ENCODE measurements around the gene P2RX3. TPM values are rescaled to one million over a fixed set of nuclear protein-coding genes. Genes with fewer than 3 reads are reported as not detected.

The P2RX3 gene
- total RNA-seq, 1 donor from 2014 or later: not detected

DNA sequence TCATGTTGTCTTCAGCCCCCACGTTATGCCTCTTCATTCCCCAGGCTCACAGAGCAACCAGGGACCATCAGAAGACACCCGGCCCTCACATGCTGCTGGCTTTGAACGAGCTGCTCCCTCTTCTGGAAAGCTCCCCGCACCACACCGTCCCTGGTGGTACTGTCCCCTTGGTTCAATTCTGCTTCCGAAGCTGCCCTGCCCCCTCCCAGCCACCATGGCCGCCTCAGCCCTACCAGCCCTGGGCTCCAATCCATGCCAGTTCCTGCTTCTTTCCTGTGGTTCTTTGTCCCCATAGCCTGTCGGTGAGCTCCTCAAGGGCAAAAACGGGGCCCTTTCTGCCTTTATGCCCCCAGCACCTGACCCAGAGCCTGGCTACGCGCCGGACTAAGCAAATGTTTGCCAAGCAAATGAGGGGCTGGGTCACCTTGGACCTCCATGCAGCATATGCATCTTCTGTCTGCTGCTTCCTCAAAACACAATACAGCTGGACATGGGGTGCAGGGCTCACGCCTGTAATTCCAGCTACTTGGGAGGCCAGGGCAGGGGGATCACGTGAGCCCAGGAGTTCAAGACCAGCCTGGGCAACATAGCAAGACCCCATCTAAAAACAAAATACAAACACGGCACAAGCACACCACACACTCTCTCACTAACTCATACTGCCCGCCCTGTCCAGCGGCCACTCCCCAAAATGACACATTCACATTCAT is 34.7 kb upstream of the P2RX3 start:
- Mint-ChIP-seq H3K27me3 (no peaks in the 10 kb centered on the region), H3K9me3 (ENCODE audit: low read depth) (no peaks in the 10 kb centered on the region), H3K27ac (peak overlapping the region; percentile 87), H3K36me3 (ENCODE audit: insufficient read depth) (peaks cover 44% of the 10 kb centered on the region), H3K4me3 (ENCODE audit: low read depth) (no peak overlapping the region), H3K4me1 (ENCODE audit: low read depth) (peaks cover 25% of the 10 kb centered on the region)
- TF ChIP-seq, protein P1, sequence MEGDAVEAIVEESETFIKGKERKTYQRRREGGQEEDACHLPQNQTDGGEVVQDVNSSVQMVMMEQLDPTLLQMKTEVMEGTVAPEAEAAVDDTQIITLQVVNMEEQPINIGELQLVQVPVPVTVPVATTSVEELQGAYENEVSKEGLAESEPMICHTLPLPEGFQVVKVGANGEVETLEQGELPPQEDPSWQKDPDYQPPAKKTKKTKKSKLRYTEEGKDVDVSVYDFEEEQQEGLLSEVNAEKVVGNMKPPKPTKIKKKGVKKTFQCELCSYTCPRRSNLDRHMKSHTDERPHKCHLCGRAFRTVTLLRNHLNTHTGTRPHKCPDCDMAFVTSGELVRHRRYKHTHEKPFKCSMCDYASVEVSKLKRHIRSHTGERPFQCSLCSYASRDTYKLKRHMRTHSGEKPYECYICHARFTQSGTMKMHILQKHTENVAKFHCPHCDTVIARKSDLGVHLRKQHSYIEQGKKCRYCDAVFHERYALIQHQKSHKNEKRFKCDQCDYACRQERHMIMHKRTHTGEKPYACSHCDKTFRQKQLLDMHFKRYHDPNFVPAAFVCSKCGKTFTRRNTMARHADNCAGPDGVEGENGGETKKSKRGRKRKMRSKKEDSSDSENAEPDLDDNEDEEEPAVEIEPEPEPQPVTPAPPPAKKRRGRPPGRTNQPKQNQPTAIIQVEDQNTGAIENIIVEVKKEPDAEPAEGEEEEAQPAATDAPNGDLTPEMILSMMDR (IDR thresholded peaks at IDR 0.05; ENCODE audit: unreplicated experiment): no peak
- DNase-seq (ENCODE audit: low spot score, unreplicated experiment): no peak

DNA sequence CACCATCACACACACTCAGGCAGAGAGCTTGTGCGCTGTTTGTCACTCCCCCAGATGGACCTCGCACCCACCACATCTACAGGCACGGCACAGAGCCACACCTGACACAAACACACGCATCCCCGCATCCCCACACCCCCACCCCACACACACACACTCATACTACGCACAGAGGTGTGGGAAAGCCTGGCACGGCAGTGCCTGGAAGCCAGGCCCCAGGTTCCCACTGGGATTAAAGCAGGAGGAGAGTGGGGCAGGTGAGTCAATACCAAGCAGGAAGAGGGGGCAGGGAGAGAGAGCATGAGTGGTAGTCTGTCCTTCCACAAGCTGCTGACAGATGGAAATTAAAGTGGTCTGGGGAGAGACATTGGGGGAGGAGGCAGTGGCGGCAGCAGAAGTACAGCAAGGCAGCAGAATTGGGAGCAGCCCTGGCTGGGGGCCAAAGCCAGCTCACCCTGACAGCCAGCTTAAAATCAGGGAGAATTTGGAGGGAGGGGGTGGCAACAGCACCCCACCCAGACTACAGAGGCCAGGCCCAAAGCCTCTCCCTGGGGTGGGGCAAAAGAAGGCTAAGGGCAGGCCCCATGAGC is 34.1 kb upstream of the P2RX3 start:
- Mint-ChIP-seq H3K27ac (peak overlapping the region; percentile 87), H3K4me1 (ENCODE audit: low read depth) (peaks cover 25% of the 10 kb centered on the region), H3K9me3 (ENCODE audit: low read depth) (no peaks in the 10 kb centered on the region), H3K4me3 (ENCODE audit: low read depth) (peak overlapping the region; percentile 33), H3K36me3 (ENCODE audit: insufficient read depth) (peaks cover 46% of the 10 kb centered on the region), H3K27me3 (no peaks in the 10 kb centered on the region)
- no peak for DNase-seq (ENCODE audit: low spot score, unreplicated experiment)
- TF ChIP-seq, protein P1 (IDR thresholded peaks at IDR 0.05; ENCODE audit: unreplicated experiment): no peak

DNA sequence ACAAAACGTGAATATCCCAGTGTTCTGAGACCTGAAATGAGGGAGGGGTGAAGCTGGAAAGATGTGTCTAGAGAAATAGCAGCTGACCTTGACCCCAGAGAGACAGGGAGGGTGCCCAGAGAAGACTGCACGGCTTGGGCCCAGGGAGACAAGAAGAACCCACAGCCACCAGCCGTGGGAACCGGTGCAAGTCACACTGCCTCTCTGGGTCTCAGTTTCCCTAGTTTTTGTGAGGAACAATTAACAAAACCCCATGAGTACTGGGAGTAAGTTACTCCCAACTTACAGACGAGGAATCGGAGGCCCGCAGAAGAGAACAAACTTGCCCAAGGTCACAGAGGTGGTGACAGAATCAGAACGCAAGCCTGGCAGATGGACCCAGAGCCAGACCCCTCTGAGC is 32.6 kb upstream of the P2RX3 start:
- H3K4me1 Mint-ChIP-seq (ENCODE audit: low read depth): peaks cover 25% of the 10 kb centered on the region
- TF ChIP-seq, protein P1 (IDR thresholded peaks at IDR 0.05; ENCODE audit: unreplicated experiment): no peak
- no peaks in the 10 kb centered on the region for H3K9me3 Mint-ChIP-seq (ENCODE audit: low read depth)
- H3K4me3 Mint-ChIP-seq (ENCODE audit: low read depth): no peak overlapping the region
- H3K27me3 Mint-ChIP-seq: no peaks in the 10 kb centered on the region
- no peak overlapping the region for H3K27ac Mint-ChIP-seq
- peaks cover 46% of the 10 kb centered on the region for H3K36me3 Mint-ChIP-seq (ENCODE audit: insufficient read depth)
- no peak for DNase-seq (ENCODE audit: low spot score, unreplicated experiment)

DNA sequence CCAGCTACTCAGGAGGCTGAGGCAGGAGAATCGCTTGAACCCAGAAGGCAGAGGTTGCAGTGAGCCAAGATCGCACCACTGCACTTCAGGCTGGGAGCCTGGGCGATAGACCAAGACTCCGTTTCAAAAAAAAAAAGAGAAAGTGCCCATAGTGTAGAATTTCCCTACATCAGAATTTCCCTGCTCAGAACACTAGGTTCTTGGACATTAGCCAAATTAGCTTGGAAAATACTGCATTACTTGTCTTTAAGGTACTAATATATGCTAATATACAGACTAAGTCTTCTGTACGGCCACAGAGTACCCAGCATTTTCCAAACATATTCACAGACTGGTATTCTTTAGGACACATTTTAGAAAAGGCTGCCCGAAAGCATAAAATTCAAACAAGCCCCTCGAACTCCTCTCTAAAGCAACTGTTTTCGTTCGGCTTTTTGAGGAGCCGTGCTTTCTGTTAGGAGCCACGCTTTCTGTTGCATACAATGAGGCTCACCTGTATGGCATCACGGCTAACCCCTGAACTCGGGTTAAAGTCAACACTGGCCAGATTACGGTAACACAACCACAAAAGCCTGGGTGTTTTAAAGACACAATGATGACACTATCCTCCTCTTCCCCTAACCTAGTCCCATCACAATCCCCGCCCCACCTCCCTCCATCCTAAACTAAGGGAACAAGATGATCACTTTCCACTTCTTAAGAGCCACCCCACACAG is 31.8 kb upstream of the P2RX3 start:
- Mint-ChIP-seq H3K27ac (peak overlapping the region; percentile 53), H3K36me3 (ENCODE audit: insufficient read depth) (peaks cover 39% of the 10 kb centered on the region), H3K4me3 (ENCODE audit: low read depth) (no peak overlapping the region), H3K9me3 (ENCODE audit: low read depth) (no peaks in the 10 kb centered on the region), H3K4me1 (ENCODE audit: low read depth) (peaks cover 28% of the 10 kb centered on the region), H3K27me3 (no peaks in the 10 kb centered on the region)
- TF ChIP-seq, protein P1 (IDR thresholded peaks at IDR 0.05; ENCODE audit: unreplicated experiment): no peak
- DNase-seq (ENCODE audit: low spot score, unreplicated experiment): no peak

DNA sequence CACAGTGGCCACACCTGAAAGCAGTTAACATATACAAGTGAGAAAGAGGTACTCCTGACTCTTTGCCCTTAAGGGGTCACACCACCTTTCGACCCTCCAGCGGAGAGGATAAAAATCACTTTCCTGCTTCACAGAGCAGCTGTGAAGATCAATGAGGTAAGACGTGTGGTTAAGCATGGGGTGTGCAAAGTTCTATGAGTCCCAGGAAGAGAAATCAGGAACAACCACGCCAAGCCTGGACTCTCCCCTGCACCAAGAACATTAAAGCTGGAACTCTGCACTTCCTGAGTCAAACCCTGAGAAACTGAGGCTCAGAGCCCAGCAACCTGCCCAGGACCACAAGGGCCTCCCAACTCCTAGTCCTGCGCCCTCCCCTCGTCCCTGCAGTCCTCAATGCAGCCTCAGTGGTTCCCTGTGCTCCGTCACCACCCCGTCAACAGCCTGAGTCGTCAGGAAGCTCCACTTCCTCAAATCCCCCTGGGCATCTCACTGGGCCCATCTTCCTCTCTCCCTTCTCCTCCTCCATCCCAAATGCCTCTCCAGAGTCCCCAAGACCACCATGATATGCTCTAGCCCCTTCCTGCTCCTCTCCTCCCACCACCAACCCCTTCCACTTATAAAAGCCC is 31.1 kb upstream of the P2RX3 start:
- H3K4me1 Mint-ChIP-seq (ENCODE audit: low read depth): peaks cover 31% of the 10 kb centered on the region
- TF ChIP-seq, protein P1 (IDR thresholded peaks at IDR 0.05; ENCODE audit: unreplicated experiment): no peak
- H3K36me3 Mint-ChIP-seq (ENCODE audit: insufficient read depth): peaks cover 31% of the 10 kb centered on the region
- DNase-seq (ENCODE audit: low spot score, unreplicated experiment): no peak
- H3K27me3 Mint-ChIP-seq: no peaks in the 10 kb centered on the region
- H3K4me3 Mint-ChIP-seq (ENCODE audit: low read depth): no peak overlapping the region
- H3K27ac Mint-ChIP-seq: no peak overlapping the region
- H3K9me3 Mint-ChIP-seq (ENCODE audit: low read depth): no peaks in the 10 kb centered on the region
